COLO668 (cell line): Measurements from ENCODE around the gene USP1.

Experiments
- DNase-seq: peaks from one replicate; lab custom pipeline; 2025; ENCODE audit not compliant: unreplicated experiment; lab: John Stamatoyannopoulos, UW

USP1 gene

GRCh38 chr1:62481681-62482080 lies 44.8 kb downstream of the USP1 start:
- no peak for DNase-seq

DNA sequence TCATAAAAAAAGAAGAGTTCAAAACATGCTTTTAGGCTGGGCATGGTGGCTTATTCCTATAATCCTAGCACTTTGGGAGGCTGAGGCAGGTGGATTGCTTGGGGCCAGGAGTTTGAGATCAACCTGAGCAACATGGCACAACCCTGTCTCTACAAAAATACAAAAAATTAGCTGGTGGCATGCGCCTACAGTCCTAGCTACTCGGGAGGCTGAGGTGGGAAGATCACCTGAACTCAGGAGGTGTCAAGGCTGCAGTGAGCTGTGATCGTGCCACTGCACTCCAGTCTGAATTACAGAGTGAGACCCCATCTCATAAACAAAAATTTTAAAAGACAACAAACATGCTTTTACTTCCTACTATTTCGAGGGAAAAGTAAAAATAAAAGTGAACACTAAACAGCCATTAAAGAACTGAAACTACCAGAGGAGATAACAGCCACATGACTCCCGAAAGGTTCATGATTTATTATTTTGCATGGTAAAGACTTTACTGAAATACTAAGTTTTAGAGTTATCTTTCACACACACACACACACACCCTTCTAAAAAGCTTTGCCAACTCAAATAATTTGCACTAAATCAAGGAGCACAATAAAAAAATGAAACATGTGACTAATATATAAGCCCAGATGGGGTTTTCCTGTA lies 48.1 kb downstream of the USP1 start:
- no peak for DNase-seq

- DNase-seq = no peak
Measured at GRCh38 chr1:62487956-62488355, 51.1 kb downstream of the USP1 start.

DNA sequence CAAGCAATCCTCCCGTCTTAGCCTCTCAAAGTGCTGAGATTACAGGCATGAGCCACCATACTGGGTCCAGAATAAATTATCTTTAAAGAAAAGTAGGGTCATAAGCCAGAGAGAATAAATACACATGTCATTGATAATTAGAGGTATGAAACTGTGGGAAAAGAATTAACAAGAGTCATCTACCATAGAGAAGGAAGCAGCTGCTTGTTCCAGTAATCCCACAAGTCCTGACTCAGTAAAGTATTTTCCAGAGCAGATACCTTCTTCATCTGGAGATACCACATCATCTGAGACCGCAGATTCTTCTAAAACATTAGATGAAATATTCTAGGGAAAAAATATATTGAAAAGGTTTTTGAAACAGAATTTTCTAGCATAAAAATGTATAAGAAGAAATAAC lies 55.7 kb downstream of the USP1 start:
- DNase-seq = no peak

DNA sequence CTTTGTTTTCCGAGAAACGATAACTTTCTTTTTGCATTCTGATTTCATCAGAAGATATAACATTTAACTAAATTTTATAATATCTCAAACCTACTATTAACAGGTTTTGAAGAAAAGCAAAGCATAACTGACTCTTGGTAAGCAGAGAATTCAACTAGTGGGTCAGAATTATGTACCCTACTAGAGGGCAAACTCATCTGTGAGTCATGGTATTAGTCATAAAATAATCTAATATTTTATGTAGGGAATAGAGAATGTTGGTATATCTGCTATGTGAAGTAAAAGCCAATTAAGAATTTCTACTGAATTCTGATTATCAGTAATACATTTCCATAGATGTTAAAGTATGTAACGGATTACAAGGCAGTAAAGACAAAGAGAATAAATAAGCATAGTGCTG lies 56.8 kb downstream of the USP1 start:
- DNase-seq = no peak

- no peak for DNase-seq
Measured at GRCh38 chr1:62494137-62494536, 57.3 kb downstream of the USP1 start.

GRCh38 chr1:62500210-62500609 lies 63.4 kb downstream of the USP1 start:
- no peak for DNase-seq
